Endothelial cell of umbilical vein (primary cell): ENCODE data around the gene BCL11A. TPM values are rescaled to one million over a fixed set of nuclear protein-coding genes. Genes with fewer than 3 reads are reported as not detected.

Source experiments
- BruUV-seq: library from RNA; stranded (reverse); fragments of 400-500 nt; replicated peaks from 2 replicates; lab custom pipeline; 2021; lab: Mats Ljungman, UMichigan
- CTCF ChIA-PET: fragments of 300-600, 350-600 bp; sonication (Branson Sonifier 250); formaldehyde crosslinking; loops from one replicate; lab custom pipeline; 2021; ENCODE audit warnings: antibody characterized with exemption, inconsistent platforms; lab: Charles Lee
- POLR2A ChIA-PET: fragments of 300-600, 350-600 bp; sonication (Branson Sonifier 250); formaldehyde crosslinking; loops from one replicate; lab custom pipeline; 2021; ENCODE audit warnings: antibody characterized with exemption, inconsistent platforms; lab: Charles Lee
- DNase-seq: peaks from one replicate; pipeline ENCODE4 v3.0.0-alpha.2; 2011; ENCODE audit warnings: low read depth, low spot score
- FAIRE-seq: peaks from 2 replicates; lab custom pipeline; 2011; peaks lifted over from hg19 to GRCh38; lab: Jason Lieb, UNC
- H2AFZ ChIP-seq: 2 replicates; pipeline ENCODE4 v1.6.0; 2012; ENCODE audit warnings: low read depth, low read length, control low read depth, inconsistent platforms
- H3K27ac ChIP-seq: 2 replicates; pipeline ENCODE4 v1.5.1; 2011; ENCODE audit warnings: low read depth, mild to moderate bottlenecking, control low read depth, low read length, moderate library complexity; ENCODE audit not compliant: insufficient read depth
- H3K27me3 ChIP-seq, 2 experiments: 2 replicates each; pipeline versions ENCODE4 v1.6.0 to v1.6.1; 2011; ENCODE audit warnings: low read length in 2 of 2, mixed read lengths in 1 of 2; ENCODE audit not compliant: control insufficient read depth in 2 of 2, insufficient read depth in 2 of 2
- H3K36me3 ChIP-seq, 2 experiments: 2 replicates in 1 of 2; 3 replicates in 1 of 2; pipeline ENCODE4 v1.5.1; 2011; ENCODE audit warnings: low read length in 2 of 2, mild to moderate bottlenecking in 1 of 2, moderate library complexity in 1 of 2; ENCODE audit not compliant: control insufficient read depth in 2 of 2, insufficient read depth in 2 of 2; ENCODE audit errors: extremely low read depth in 1 of 2
- H3K4me1 ChIP-seq: 3 replicates; pipeline ENCODE4 v1.5.1; 2011; ENCODE audit warnings: mild to moderate bottlenecking, low read length; ENCODE audit not compliant: control insufficient read depth, insufficient read depth; ENCODE audit errors: extremely low read depth
- H3K4me2 ChIP-seq: 2 replicates; pipeline ENCODE4 v1.6.1; 2011; ENCODE audit warnings: low read length, control low read depth, mixed read lengths; ENCODE audit not compliant: insufficient read depth
- H3K4me3 ChIP-seq, 3 experiments: fragments of 200-600 bp in 1 of 3; sonication (generic), shearing (Covaris generic) in 1 of 3; replicated peaks in 1 of 3; 2 replicates each; pipeline ENCODE4 v1.5.1; 2011 to 2016; ENCODE audit warnings: control low read depth in 3 of 3, low read length in 3 of 3, mild to moderate bottlenecking in 2 of 3, inconsistent platforms in 1 of 3, low read depth in 1 of 3, moderate library complexity in 1 of 3; ENCODE audit not compliant: insufficient read depth in 1 of 3
- H3K79me2 ChIP-seq: 2 replicates; pipeline ENCODE4 v1.6.0; 2012; ENCODE audit warnings: low read length, inconsistent platforms; ENCODE audit not compliant: control insufficient read depth, insufficient read depth
- H3K9ac ChIP-seq: replicated peaks from 2 replicates; pipeline ENCODE3; 2011; ENCODE audit warnings: low read length, control low read depth; ENCODE audit not compliant: insufficient read depth; ENCODE audit errors: extremely low read depth
- H3K9me1 ChIP-seq: replicated peaks from 3 replicates; pipeline ENCODE4 v1.6.0; 2011; ENCODE audit warnings: mild to moderate bottlenecking, low read length; ENCODE audit not compliant: control insufficient read depth, insufficient read depth; ENCODE audit errors: extremely low read depth
- H3K9me3 ChIP-seq: replicated peaks from 2 replicates; pipeline ENCODE4 v1.5.1; 2012; ENCODE audit warnings: low read length, inconsistent platforms; ENCODE audit not compliant: control insufficient read depth, insufficient read depth
- H4K20me1 ChIP-seq: replicated peaks from 2 replicates; pipeline ENCODE3; 2011; ENCODE audit warnings: mild to moderate bottlenecking, low read length; ENCODE audit not compliant: control insufficient read depth, insufficient read depth; ENCODE audit errors: extremely low read depth
- EZH2 ChIP-seq: IDR thresholded peaks from 2 replicates; pipeline ENCODE4 v1.6.1; 2012; ENCODE audit warnings: borderline replicate concordance, low read depth, mild to moderate bottlenecking, moderate library complexity, low read length, inconsistent platforms; ENCODE audit not compliant: severe bottlenecking
- FOS ChIP-seq: IDR thresholded peaks from 2 replicates; pipeline ENCODE4 v1.6.1; 2011; ENCODE audit warnings: mild to moderate bottlenecking, low read length, moderate library complexity, borderline replicate concordance; ENCODE audit not compliant: insufficient read depth
- GATA2 ChIP-seq: IDR thresholded peaks from 2 replicates; pipeline ENCODE4 v1.7.0; 2011; ENCODE audit warnings: low read depth, mild to moderate bottlenecking, moderate library complexity, mixed read lengths, low read length; ENCODE audit not compliant: insufficient read length, insufficient read depth
- JUN ChIP-seq: IDR thresholded peaks from 2 replicates; pipeline ENCODE4 v1.6.1; 2011; ENCODE audit warnings: borderline replicate concordance, low read depth; ENCODE audit not compliant: insufficient read length, insufficient read depth
- MYC ChIP-seq: IDR thresholded peaks from one replicate; pipeline ENCODE4 v1.6.1; 2011; ENCODE audit warnings: mild to moderate bottlenecking, low read depth, low read length
- POLR2A ChIP-seq: IDR thresholded peaks from 2 replicates; pipeline ENCODE4 v1.6.1; 2012; ENCODE audit warnings: low read depth, mild to moderate bottlenecking, control low read depth, low read length
- POLR2AphosphoS5 ChIP-seq: IDR thresholded peaks from 2 replicates; pipeline ENCODE4 v1.6.1; 2012; ENCODE audit warnings: low read depth, mild to moderate bottlenecking, control low read depth, low read length, moderate library complexity; ENCODE audit not compliant: insufficient read depth
- dilution Hi-C: fragments of 300-500 bp; cut with MboI; formaldehyde crosslinking; loops from one replicate; pipeline ENCODE4 v1.15.0; 2019; ENCODE audit warnings: low sequenced_read_pairs; ENCODE audit not compliant: extremely low pct_ligation_motif_present
- intact Hi-C: fragments of 100-400 bp; cut with micrococcal nuclease; formaldehyde crosslinking; loops from one replicate; pipeline ENCODE4 v1.10.0; 2022
- polyA plus RNA-seq, 4 experiments: library from polyadenylated mRNA; depleted of rRNA in 3 of 4; stranded (reverse) in 3 of 4; unstranded in 1 of 4; fragments of >200 nt; gene quantifications; 2 replicates each; pipeline versions ENCODE4 v1.2.1 to v1.2.3, GENCODE V29; 2011 to 2012; ENCODE audit warnings: missing spikeins in 1 of 4
- total RNA-seq: library from RNA; stranded (reverse); gene quantifications from 2 replicates; pipeline ENCODE4 v1.2.3, GENCODE V29; 2021

Gene BCL11A
- total and polyA plus RNA-seq, 2 donors (not counting 3 experiments of a cell fraction or from before 2014, with no cell fraction given): 0.12 to 0.88 TPM

GRCh38 chr2:60583604-60584003 lies 30.1 kb upstream of the BCL11A start:
- dilution Hi-C loops: no loop called here
- Histone ChIP-seq H3K27ac (no peak overlapping the region), H3K79me2 (no peaks in the 10 kb centered on the region), H2AFZ (no peak overlapping the region), H3K4me2 (no peak overlapping the region), H3K9me1 (no peaks in the 10 kb centered on the region), H3K36me3 (no peaks in the 10 kb centered on the region), H4K20me1 (no peaks in the 10 kb centered on the region), H3K4me1 (no peaks in the 10 kb centered on the region), H3K4me3 (no peak overlapping the region), H3K9me3 (no peaks in the 10 kb centered on the region), H3K27me3 (peaks cover 5% of the 10 kb centered on the region in 2 experiments), H3K9ac (no peak overlapping the region)
- ChIA-PET POLR2A (no interaction called here), CTCF (interaction anchor here (1.0 to 6.7 kb wide), 4 partner anchors 9 to 1821 kb away, joined by 3 to 124 read pairs (median 34); no protein-coding TSS in a partner anchor)
- intact Hi-C loops: no loop called here
- BruUV-seq: no TSS peak
- FAIRE-seq (no peak), DNase-seq (no peak)
- TF ChIP-seq JUN (no peak), FOS (no peak), POLR2AphosphoS5 (no peak), POLR2A (no peak), EZH2 (no peak), MYC (no peak), GATA2 (no peak)
